Sigmoid colon (tissue), 4 donors: Measurements from ENCODE around the gene RNF40.

Experiments used
- CTCF ChIP-seq, 4 experiments: fragments of 450-650 bp in 3 of 4; fragments of 200-600 bp in 1 of 4; IDR thresholded peaks; one replicate each; pipeline ENCODE4 v1.5.1; 2016 to 2019; ENCODE audit warnings: antibody characterized with exemption in 4 of 4, mild to moderate bottlenecking in 3 of 4, moderate library complexity in 2 of 4
- POLR2AphosphoS5 ChIP-seq, 4 donors: sonication (generic); formaldehyde crosslinking; IDR thresholded peaks; one replicate each; pipeline ENCODE4 v1.6.1; 2017; ENCODE audit warnings: antibody characterized with exemption in 4 of 4

DNA sequence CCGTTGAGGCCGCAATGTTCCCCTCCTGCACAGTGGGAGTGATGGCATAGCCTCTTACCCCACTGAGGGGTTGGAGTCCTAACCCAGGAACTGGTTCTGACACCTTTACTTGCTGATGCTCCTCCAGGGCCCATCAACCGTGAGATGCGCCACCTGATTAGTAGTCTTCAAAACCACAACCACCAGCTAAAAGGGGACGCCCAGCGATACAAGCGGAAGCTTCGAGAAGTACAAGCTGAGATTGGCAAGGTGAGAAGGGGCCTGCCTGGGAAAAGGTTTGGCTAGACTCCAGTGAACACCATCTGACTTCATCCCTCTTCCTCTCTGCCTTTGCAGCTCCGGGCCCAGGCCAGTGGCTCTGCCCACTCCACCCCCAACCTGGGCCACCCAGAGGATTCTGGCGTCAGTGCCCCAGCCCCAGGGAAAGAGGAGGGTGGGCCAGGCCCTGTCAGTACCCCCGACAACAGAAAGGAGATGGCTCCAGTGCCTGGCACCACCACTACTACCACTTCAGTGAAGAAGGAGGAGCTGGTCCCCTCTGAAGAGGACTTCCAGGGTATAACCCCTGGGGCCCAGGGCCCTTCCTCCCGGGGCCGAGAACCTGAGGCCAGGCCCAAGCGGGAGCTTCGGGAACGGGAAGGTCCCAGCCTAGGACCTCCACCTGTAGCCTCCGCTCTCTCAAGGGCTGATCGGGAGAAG, 5.8 kb downstream of the RNF40 start:
- no peak for TF ChIP-seq CTCF (IDR thresholded peaks at IDR 0.05)
- TF ChIP-seq POLR2AphosphoS5 (IDR thresholded peaks at IDR 0.05), result no peak
